Thyroid gland (tissue), 4 donors: ENCODE results near the gene FGGY.

Experiments used
- POLR2A ChIP-seq, 2 donors: fragments of 450-650 bp; IDR thresholded peaks; one replicate each; pipeline ENCODE4 v1.6.1; 2017; ENCODE audit warnings: antibody characterized with exemption in 2 of 2, mild to moderate bottlenecking in 2 of 2, moderate library complexity in 1 of 2
- TF ChIP-seq, protein P1 (sequence below), 6 experiments: fragments of 200-600 bp in 3 of 6; fragments of 450-650 bp in 3 of 6; sonication (generic) in 3 of 6; IDR thresholded peaks; one replicate each; pipeline ENCODE4 v1.5.1; 2016 to 2019; ENCODE audit warnings: antibody characterized with exemption in 6 of 6, mild to moderate bottlenecking in 2 of 6, inconsistent platforms in 1 of 6, moderate library complexity in 1 of 6

DNA sequence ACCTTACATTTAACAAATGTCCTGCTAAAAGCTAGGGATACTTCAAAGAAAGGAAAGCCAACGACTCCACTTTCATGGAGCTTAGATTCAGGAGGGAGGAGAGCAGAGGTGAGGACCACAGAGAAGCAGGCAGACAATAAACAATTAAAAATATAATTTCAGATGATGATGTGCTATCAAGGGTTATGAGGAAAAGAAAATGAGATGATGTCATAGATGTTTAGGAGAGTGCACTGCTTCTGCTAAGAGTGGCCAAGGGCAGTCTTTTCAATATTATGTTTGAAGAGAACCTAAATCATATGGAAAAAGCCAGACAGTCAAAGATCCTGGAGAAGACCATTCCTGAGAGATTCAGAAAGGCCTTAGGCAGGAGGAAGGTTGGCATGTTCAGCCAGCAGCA is 451.2 kb downstream of the FGGY start:
- TF ChIP-seq, protein P1, sequence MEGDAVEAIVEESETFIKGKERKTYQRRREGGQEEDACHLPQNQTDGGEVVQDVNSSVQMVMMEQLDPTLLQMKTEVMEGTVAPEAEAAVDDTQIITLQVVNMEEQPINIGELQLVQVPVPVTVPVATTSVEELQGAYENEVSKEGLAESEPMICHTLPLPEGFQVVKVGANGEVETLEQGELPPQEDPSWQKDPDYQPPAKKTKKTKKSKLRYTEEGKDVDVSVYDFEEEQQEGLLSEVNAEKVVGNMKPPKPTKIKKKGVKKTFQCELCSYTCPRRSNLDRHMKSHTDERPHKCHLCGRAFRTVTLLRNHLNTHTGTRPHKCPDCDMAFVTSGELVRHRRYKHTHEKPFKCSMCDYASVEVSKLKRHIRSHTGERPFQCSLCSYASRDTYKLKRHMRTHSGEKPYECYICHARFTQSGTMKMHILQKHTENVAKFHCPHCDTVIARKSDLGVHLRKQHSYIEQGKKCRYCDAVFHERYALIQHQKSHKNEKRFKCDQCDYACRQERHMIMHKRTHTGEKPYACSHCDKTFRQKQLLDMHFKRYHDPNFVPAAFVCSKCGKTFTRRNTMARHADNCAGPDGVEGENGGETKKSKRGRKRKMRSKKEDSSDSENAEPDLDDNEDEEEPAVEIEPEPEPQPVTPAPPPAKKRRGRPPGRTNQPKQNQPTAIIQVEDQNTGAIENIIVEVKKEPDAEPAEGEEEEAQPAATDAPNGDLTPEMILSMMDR (IDR thresholded peaks at IDR 0.05): no peak
- no peak for TF ChIP-seq POLR2A (IDR thresholded peaks at IDR 0.05)
